Endothelial cell of umbilical vein (primary cell): ENCODE data around the gene CSNK1G2. TPM values are rescaled to one million over a fixed set of nuclear protein-coding genes. Genes with fewer than 3 reads are reported as not detected.

Experiments
- BruUV-seq: library from RNA; stranded (reverse); fragments of 400-500 nt; replicated peaks from 2 replicates; lab custom pipeline; 2021; lab: Mats Ljungman, UMichigan
- CTCF ChIA-PET: fragments of 300-600, 350-600 bp; sonication (Branson Sonifier 250); formaldehyde crosslinking; loops from one replicate; lab custom pipeline; 2021; ENCODE audit warnings: antibody characterized with exemption, inconsistent platforms; lab: Charles Lee
- POLR2A ChIA-PET: fragments of 300-600, 350-600 bp; sonication (Branson Sonifier 250); formaldehyde crosslinking; loops from one replicate; lab custom pipeline; 2021; ENCODE audit warnings: antibody characterized with exemption, inconsistent platforms; lab: Charles Lee
- DNase-seq: peaks from one replicate; pipeline ENCODE4 v3.0.0-alpha.2; 2011; ENCODE audit warnings: low read depth, low spot score
- FAIRE-seq: peaks from 2 replicates; lab custom pipeline; 2011; peaks lifted over from hg19 to GRCh38; lab: Jason Lieb, UNC
- H2AFZ ChIP-seq: 2 replicates; pipeline ENCODE4 v1.6.0; 2012; ENCODE audit warnings: low read depth, low read length, control low read depth, inconsistent platforms
- H3K27ac ChIP-seq: 2 replicates; pipeline ENCODE4 v1.5.1; 2011; ENCODE audit warnings: low read depth, mild to moderate bottlenecking, control low read depth, low read length, moderate library complexity; ENCODE audit not compliant: insufficient read depth
- H3K27me3 ChIP-seq, 2 experiments: 2 replicates each; pipeline versions ENCODE4 v1.6.0 to v1.6.1; 2011; ENCODE audit warnings: low read length in 2 of 2, mixed read lengths in 1 of 2; ENCODE audit not compliant: control insufficient read depth in 2 of 2, insufficient read depth in 2 of 2
- H3K36me3 ChIP-seq, 2 experiments: 2 replicates in 1 of 2; 3 replicates in 1 of 2; pipeline ENCODE4 v1.5.1; 2011; ENCODE audit warnings: low read length in 2 of 2, mild to moderate bottlenecking in 1 of 2, moderate library complexity in 1 of 2; ENCODE audit not compliant: control insufficient read depth in 2 of 2, insufficient read depth in 2 of 2; ENCODE audit errors: extremely low read depth in 1 of 2
- H3K4me1 ChIP-seq: 3 replicates; pipeline ENCODE4 v1.5.1; 2011; ENCODE audit warnings: mild to moderate bottlenecking, low read length; ENCODE audit not compliant: control insufficient read depth, insufficient read depth; ENCODE audit errors: extremely low read depth
- H3K4me2 ChIP-seq: 2 replicates; pipeline ENCODE4 v1.6.1; 2011; ENCODE audit warnings: low read length, control low read depth, mixed read lengths; ENCODE audit not compliant: insufficient read depth
- H3K4me3 ChIP-seq, 3 experiments: fragments of 200-600 bp in 1 of 3; sonication (generic), shearing (Covaris generic) in 1 of 3; replicated peaks in 1 of 3; 2 replicates each; pipeline ENCODE4 v1.5.1; 2011 to 2016; ENCODE audit warnings: control low read depth in 3 of 3, low read length in 3 of 3, mild to moderate bottlenecking in 2 of 3, inconsistent platforms in 1 of 3, low read depth in 1 of 3, moderate library complexity in 1 of 3; ENCODE audit not compliant: insufficient read depth in 1 of 3
- H3K79me2 ChIP-seq: 2 replicates; pipeline ENCODE4 v1.6.0; 2012; ENCODE audit warnings: low read length, inconsistent platforms; ENCODE audit not compliant: control insufficient read depth, insufficient read depth
- H3K9ac ChIP-seq: replicated peaks from 2 replicates; pipeline ENCODE3; 2011; ENCODE audit warnings: low read length, control low read depth; ENCODE audit not compliant: insufficient read depth; ENCODE audit errors: extremely low read depth
- H3K9me1 ChIP-seq: replicated peaks from 3 replicates; pipeline ENCODE4 v1.6.0; 2011; ENCODE audit warnings: mild to moderate bottlenecking, low read length; ENCODE audit not compliant: control insufficient read depth, insufficient read depth; ENCODE audit errors: extremely low read depth
- H3K9me3 ChIP-seq: replicated peaks from 2 replicates; pipeline ENCODE4 v1.5.1; 2012; ENCODE audit warnings: low read length, inconsistent platforms; ENCODE audit not compliant: control insufficient read depth, insufficient read depth
- H4K20me1 ChIP-seq: replicated peaks from 2 replicates; pipeline ENCODE3; 2011; ENCODE audit warnings: mild to moderate bottlenecking, low read length; ENCODE audit not compliant: control insufficient read depth, insufficient read depth; ENCODE audit errors: extremely low read depth
- CTCF ChIP-seq, 2 donors: IDR thresholded peaks; 1 replicate in 1 of 2; 2 replicates in 1 of 2; pipeline ENCODE4 v1.5.1; 2011; ENCODE audit warnings: low read length in 2 of 2, mild to moderate bottlenecking in 2 of 2, moderate library complexity in 2 of 2, control low read depth in 1 of 2, inconsistent platforms in 1 of 2, low read depth in 1 of 2; ENCODE audit not compliant: insufficient read depth in 1 of 2; ENCODE audit errors: extremely low read depth in 1 of 2
- FOS ChIP-seq: IDR thresholded peaks from 2 replicates; pipeline ENCODE4 v1.6.1; 2011; ENCODE audit warnings: mild to moderate bottlenecking, low read length, moderate library complexity, borderline replicate concordance; ENCODE audit not compliant: insufficient read depth
- GATA2 ChIP-seq: IDR thresholded peaks from 2 replicates; pipeline ENCODE4 v1.7.0; 2011; ENCODE audit warnings: low read depth, mild to moderate bottlenecking, moderate library complexity, mixed read lengths, low read length; ENCODE audit not compliant: insufficient read length, insufficient read depth
- JUN ChIP-seq: IDR thresholded peaks from 2 replicates; pipeline ENCODE4 v1.6.1; 2011; ENCODE audit warnings: borderline replicate concordance, low read depth; ENCODE audit not compliant: insufficient read length, insufficient read depth
- MAX ChIP-seq: IDR thresholded peaks from 2 replicates; pipeline ENCODE4 v1.6.1; 2011; ENCODE audit not compliant: insufficient read depth, insufficient read length
- MYC ChIP-seq: IDR thresholded peaks from one replicate; pipeline ENCODE4 v1.6.1; 2011; ENCODE audit warnings: mild to moderate bottlenecking, low read depth, low read length
- POLR2A ChIP-seq: IDR thresholded peaks from 2 replicates; pipeline ENCODE4 v1.6.1; 2012; ENCODE audit warnings: low read depth, mild to moderate bottlenecking, control low read depth, low read length
- dilution Hi-C: fragments of 300-500 bp; cut with MboI; formaldehyde crosslinking; loops from one replicate; pipeline ENCODE4 v1.15.0; 2019; ENCODE audit warnings: low sequenced_read_pairs; ENCODE audit not compliant: extremely low pct_ligation_motif_present
- intact Hi-C: fragments of 100-400 bp; cut with micrococcal nuclease; formaldehyde crosslinking; loops from one replicate; pipeline ENCODE4 v1.10.0; 2022
- polyA plus RNA-seq, 4 experiments: library from polyadenylated mRNA; depleted of rRNA in 3 of 4; stranded (reverse) in 3 of 4; unstranded in 1 of 4; fragments of >200 nt; gene quantifications; 2 replicates each; pipeline versions ENCODE4 v1.2.1 to v1.2.3, GENCODE V29; 2011 to 2012; ENCODE audit warnings: missing spikeins in 1 of 4
- total RNA-seq: library from RNA; stranded (reverse); gene quantifications from 2 replicates; pipeline ENCODE4 v1.2.3, GENCODE V29; 2021

CSNK1G2 gene
- total and polyA plus RNA-seq, 2 donors (not counting 3 experiments of a cell fraction or from before 2014, with no cell fraction given): 96.6 to 110 TPM

- peaks cover 15% of the 10 kb centered on the region for H3K79me2 ChIP-seq
- peaks cover 5 to 35% of the 10 kb centered on the region in 2 experiments for H3K36me3 ChIP-seq
- intact Hi-C loops (no loop called here), dilution Hi-C loops (no loop called here)
- no TSS peak for BruUV-seq
- no peaks in the 10 kb centered on the region for H4K20me1 ChIP-seq
- POLR2A ChIA-PET: no interaction called here
- H3K27me3 ChIP-seq: no peaks in the 10 kb centered on the region
- no peak overlapping the region for H2AFZ ChIP-seq
- H3K4me2 ChIP-seq: no peak overlapping the region
- no peak overlapping the region for H3K9ac ChIP-seq
- H3K9me3 ChIP-seq: no peaks in the 10 kb centered on the region
- H3K9me1 ChIP-seq: no peaks in the 10 kb centered on the region
- CTCF ChIA-PET: interaction anchor here (1.0 to 1.1 kb wide), 2 partner anchors 32 to 47 kb away, joined by 3 read pairs; no protein-coding TSS in a partner anchor
- no peak overlapping the region for H3K4me3 ChIP-seq
- DNase-seq (no peak), FAIRE-seq (no peak)
- H3K27ac ChIP-seq: no peak overlapping the region
- TF ChIP-seq MAX: no peak
- TF ChIP-seq GATA2: no peak
- TF ChIP-seq MYC: no peak
- TF ChIP-seq FOS: no peak
- no peak for TF ChIP-seq POLR2A
- TF ChIP-seq JUN: no peak
- no peak for TF ChIP-seq CTCF (IDR thresholded peaks at IDR 0.05; ENCODE audit: extremely low read depth in 1 of 2, insufficient read depth in 1 of 2, low read depth in 1 of 2, low read length in 2 of 2)
- no peaks in the 10 kb centered on the region for H3K4me1 ChIP-seq
Measured at GRCh38 chr19:1977120-1977519, 36.1 kb downstream of the CSNK1G2 start.
